Chondrocyte (in vitro differentiated cells): ENCODE results near the gene ATP5PO. TPM values are rescaled to one million over a fixed set of nuclear protein-coding genes. Genes with fewer than 3 reads are reported as not detected.

Experiments used
- DNase-seq: peaks from one replicate; pipeline ENCODE4 v3.0.0; 2021; ENCODE audit warnings: mixed read lengths, low spot score
- H3K27ac Mint-ChIP-seq: one replicate; pipeline ENCODE4 v1.8.0; 2021; ENCODE audit warnings: mild to moderate bottlenecking, moderate library complexity, mixed read lengths; ENCODE audit not compliant: unreplicated experiment
- H3K27me3 Mint-ChIP-seq: 2 replicates; pipeline ENCODE4 v1.8.0; 2021; ENCODE audit warnings: low read depth, mixed read lengths
- H3K36me3 Mint-ChIP-seq: 2 replicates; pipeline ENCODE4 v1.8.0; 2021; ENCODE audit warnings: low read depth, mixed read lengths
- H3K4me1 Mint-ChIP-seq: 2 replicates; pipeline ENCODE4 v1.8.0; 2021; ENCODE audit warnings: low read depth, mild to moderate bottlenecking, mixed read lengths
- H3K4me3 Mint-ChIP-seq: one replicate; pipeline ENCODE4 v1.8.0; 2021; ENCODE audit warnings: mild to moderate bottlenecking, moderate library complexity, mixed read lengths; ENCODE audit not compliant: unreplicated experiment
- H3K9me3 Mint-ChIP-seq: 2 replicates; pipeline ENCODE4 v1.8.0; 2021; ENCODE audit warnings: low read depth, mixed read lengths
- CTCF ChIP-seq: fragments of 200-600 bp; sonication (generic); IDR thresholded peaks from 2 replicates; pipeline ENCODE4 v1.5.0; 2021; ENCODE audit warnings: antibody characterized with exemption, mild to moderate bottlenecking, moderate library complexity
- total RNA-seq: library from RNA; stranded (reverse); gene quantifications from 3 replicates; pipeline ENCODE4 v1.2.1, GENCODE V29; 2021

The ATP5PO gene
- total RNA-seq, 1 donor from 2014 or later, result 129 TPM

GRCh38 chr21:33924079-33924765 is 8.6 kb upstream of the ATP5PO start:
- H3K4me1 Mint-ChIP-seq, result peaks cover 10% of the 10 kb centered on the region
- peaks cover 1% of the 10 kb centered on the region for H3K27me3 Mint-ChIP-seq
- no peaks in the 10 kb centered on the region for H3K9me3 Mint-ChIP-seq
- peak; percentile 96 for TF ChIP-seq CTCF
- no peak for DNase-seq
- H3K27ac Mint-ChIP-seq, result no peak overlapping the region
- no peaks in the 10 kb centered on the region for H3K36me3 Mint-ChIP-seq
- H3K4me3 Mint-ChIP-seq, result no peak overlapping the region

- H3K36me3 Mint-ChIP-seq, result no peaks in the 10 kb centered on the region
- no peak overlapping the region for H3K27ac Mint-ChIP-seq
- no peaks in the 10 kb centered on the region for H3K9me3 Mint-ChIP-seq
- H3K27me3 Mint-ChIP-seq, result peaks cover 1% of the 10 kb centered on the region
- H3K4me3 Mint-ChIP-seq, result no peak overlapping the region
- no peak for TF ChIP-seq CTCF
- no peak for DNase-seq
- peaks cover 22% of the 10 kb centered on the region for H3K4me1 Mint-ChIP-seq
These were observed 1.8 kb upstream of the ATP5PO start for GRCh38 chr21:33917421-33917820.

GRCh38 chr21:33916200-33916567 is 580 bp upstream of the ATP5PO start:
- H3K27ac Mint-ChIP-seq, result peak overlapping the region; percentile 85
- TF ChIP-seq CTCF, result no peak
- no peaks in the 10 kb centered on the region for H3K27me3 Mint-ChIP-seq
- peaks cover 22% of the 10 kb centered on the region for H3K4me1 Mint-ChIP-seq
- DNase-seq, result no peak
- peak overlapping the region; percentile 93 for H3K4me3 Mint-ChIP-seq
- H3K9me3 Mint-ChIP-seq, result no peaks in the 10 kb centered on the region
- peaks cover 2% of the 10 kb centered on the region for H3K36me3 Mint-ChIP-seq

- H3K27me3 Mint-ChIP-seq, result no peaks in the 10 kb centered on the region
- no peak overlapping the region for H3K27ac Mint-ChIP-seq
- peaks cover 22% of the 10 kb centered on the region for H3K4me1 Mint-ChIP-seq
- no peak for TF ChIP-seq CTCF
- no peak overlapping the region for H3K4me3 Mint-ChIP-seq
- no peaks in the 10 kb centered on the region for H3K9me3 Mint-ChIP-seq
- no peak for DNase-seq
- H3K36me3 Mint-ChIP-seq, result peaks cover 9% of the 10 kb centered on the region
These were observed 1.4 kb downstream of the ATP5PO start for GRCh38 chr21:33914188-33914587.

- no peaks in the 10 kb centered on the region for H3K27me3 Mint-ChIP-seq
These were observed 5.8 kb downstream of the ATP5PO start for GRCh38 chr21:33909756-33910155.

More at GRCh38 chr21:33909756-33910155, 5.8 kb downstream of the ATP5PO start:
- H3K9me3 Mint-ChIP-seq, result no peaks in the 10 kb centered on the region
- no peak for DNase-seq
- no peak overlapping the region for H3K4me3 Mint-ChIP-seq
- peaks cover 28% of the 10 kb centered on the region for H3K36me3 Mint-ChIP-seq
- H3K27ac Mint-ChIP-seq, result no peak overlapping the region
- no peak for TF ChIP-seq CTCF
- peaks cover 9% of the 10 kb centered on the region for H3K4me1 Mint-ChIP-seq
